PC-3 (cell line): ENCODE results near the gene FOXRED1. TPM values are rescaled to one million over a fixed set of nuclear protein-coding genes. Genes with fewer than 3 reads are reported as not detected.
A peak's percentile ranks its signal among the peaks of the same experiment; 100 is the strongest.

ENCODE experiments used
- ATAC-seq: fragments of 200-7000 bp; cut with Tn5 transposase; 2 replicates; pipeline ENCODE4 v1.9.1; 2020; ENCODE audit warnings: mild to moderate bottlenecking, moderate library complexity
- BruUV-seq: library from RNA; stranded (reverse); fragments of 400-500 nt; replicated peaks from 2 replicates; lab custom pipeline; 2021; lab: Mats Ljungman, UMichigan
- CTCF ChIA-PET: fragments of 300-600 bp; sonication (Branson Sonifier 250); formaldehyde crosslinking; loops from one replicate; lab custom pipeline; 2022; ENCODE audit warnings: antibody characterized with exemption; lab: Charles Lee
- POLR2A ChIA-PET: fragments of 300-600 bp; sonication (Branson Sonifier 250); formaldehyde crosslinking; loops from one replicate; lab custom pipeline; 2022; ENCODE audit warnings: antibody characterized with exemption; ENCODE audit not compliant: unreplicated experiment; lab: Charles Lee
- DNase-seq: peaks from one replicate; pipeline ENCODE4 v3.0.0-alpha.2; 2015
- H2AFZ ChIP-seq: fragments of 300-600 bp; sonication (generic); 2 replicates; pipeline ENCODE4 v1.6.0; 2016; ENCODE audit warnings: antibody characterized with exemption, low read length
- H3F3A ChIP-seq: fragments of 300-600 bp; sonication (generic); one replicate; pipeline ENCODE4 v1.6.0; 2017; ENCODE audit warnings: antibody characterized with exemption, low read length, control low read depth, mild to moderate bottlenecking; ENCODE audit not compliant: unreplicated experiment
- H3K27ac ChIP-seq: fragments of 300-600 bp; sonication (generic); 2 replicates; pipeline ENCODE4 v1.5.1; 2016; ENCODE audit warnings: mild to moderate bottlenecking, low read length
- H3K27me3 ChIP-seq: fragments of 300-600 bp; sonication (generic); 2 replicates; pipeline ENCODE4 v1.6.1; 2016; ENCODE audit warnings: low read length, mixed read lengths
- H3K36me3 ChIP-seq: fragments of 300-600 bp; sonication (generic); 2 replicates; pipeline ENCODE4 v1.6.1; 2016; ENCODE audit warnings: low read depth, mixed run types, low read length, mixed read lengths
- H3K4me1 ChIP-seq: fragments of 300-600 bp; sonication (generic); 2 replicates; pipeline ENCODE4 v1.5.1; 2016; ENCODE audit warnings: low read length; ENCODE audit not compliant: insufficient read depth
- H3K4me2 ChIP-seq: fragments of 300-600 bp; sonication (generic); 2 replicates; pipeline ENCODE4 v1.6.0; 2016; ENCODE audit warnings: low read length
- H3K4me3 ChIP-seq: fragments of 300-600 bp; sonication (generic); 2 replicates; pipeline ENCODE4 v1.5.1; 2016; ENCODE audit warnings: mild to moderate bottlenecking, low read length, mixed read lengths
- H3K79me2 ChIP-seq: fragments of 300-600 bp; sonication (generic); 2 replicates; pipeline ENCODE4 v1.6.1; 2017; ENCODE audit warnings: low read length, mixed read lengths
- H3K9ac ChIP-seq: fragments of 300-600 bp; sonication (generic); 2 replicates; pipeline ENCODE4 v1.6.0; 2016; ENCODE audit warnings: mild to moderate bottlenecking, low read length
- H3K9me2 ChIP-seq: fragments of 300-600 bp; sonication (generic); replicated peaks from 2 replicates; pipeline ENCODE4 v1.6.1; 2016; ENCODE audit warnings: mixed run types, low read length, mixed read lengths
- H3K9me3 ChIP-seq: fragments of 300-600 bp; sonication (generic); 2 replicates; pipeline ENCODE4 v1.6.1; 2016; ENCODE audit warnings: low read length, mixed read lengths
- H4K20me1 ChIP-seq: fragments of 300-600 bp; sonication (generic); 2 replicates; pipeline ENCODE4 v1.6.1; 2016; ENCODE audit warnings: low read length, mixed read lengths
- EZH2 ChIP-seq: fragments of 300-600 bp; sonication (generic); IDR thresholded peaks from one replicate; pipeline ENCODE4 v1.6.1; 2017; ENCODE audit warnings: antibody characterized with exemption, mild to moderate bottlenecking, low read length; ENCODE audit not compliant: unreplicated experiment
- EZH2phosphoT487 ChIP-seq: fragments of 300-600 bp; sonication (generic); IDR thresholded peaks from 2 replicates; pipeline ENCODE4 v1.6.1; 2018; ENCODE audit warnings: mild to moderate bottlenecking, antibody characterized with exemption, low read length, borderline replicate concordance
- intact Hi-C: fragments of 100-400 bp; cut with micrococcal nuclease; formaldehyde crosslinking; loops from 2 replicates; pipeline ENCODE4 v1.9.0; 2023
- total RNA-seq: library from RNA; depleted of rRNA; stranded (reverse); fragments of >200 nt; gene quantifications from 2 replicates; pipeline ENCODE4 v1.2.3, GENCODE V29; 2014
- TF ChIP-seq, protein P1 (sequence below): fragments of 300-600 bp; sonication (generic); conservative IDR thresholded peaks from 2 replicates; pipeline ENCODE4 v1.5.1; 2017; ENCODE audit warnings: antibody characterized with exemption, low read depth, mild to moderate bottlenecking, low read length

FOXRED1 gene
- total RNA-seq, 1 experiment from 2014 or later, result 55.6 TPM

- intact Hi-C loops, result loop anchor here (2.0 kb wide), 2 partner anchors 23 to 35 kb away; partner anchors contain the start of genes FAM118B, FOXRED1, RPUSD4 and SRPRA
- H3K9me2 ChIP-seq, result no peaks in the 10 kb centered on the region
- peaks cover 5% of the 10 kb centered on the region; the same call in 1 of the 2 replicates for H3K36me3 ChIP-seq
- BruUV-seq, result no TSS peak
- H3F3A ChIP-seq, result no peaks in the 10 kb centered on the region
- peaks cover 14% of the 10 kb centered on the region for H3K79me2 ChIP-seq
- no peak overlapping the region for H2AFZ ChIP-seq
- H4K20me1 ChIP-seq, result no peaks in the 10 kb centered on the region
- peak overlapping the region; percentile 86 for H3K27ac ChIP-seq
- ChIA-PET CTCF (no interaction called here), POLR2A (interaction anchor here (0.6 kb wide), 1 partner anchor 21 kb away, joined by 3 read pairs; no protein-coding TSS in a partner anchor)
- peaks cover 30% of the 10 kb centered on the region for H3K4me1 ChIP-seq
- TF ChIP-seq, protein P1, sequence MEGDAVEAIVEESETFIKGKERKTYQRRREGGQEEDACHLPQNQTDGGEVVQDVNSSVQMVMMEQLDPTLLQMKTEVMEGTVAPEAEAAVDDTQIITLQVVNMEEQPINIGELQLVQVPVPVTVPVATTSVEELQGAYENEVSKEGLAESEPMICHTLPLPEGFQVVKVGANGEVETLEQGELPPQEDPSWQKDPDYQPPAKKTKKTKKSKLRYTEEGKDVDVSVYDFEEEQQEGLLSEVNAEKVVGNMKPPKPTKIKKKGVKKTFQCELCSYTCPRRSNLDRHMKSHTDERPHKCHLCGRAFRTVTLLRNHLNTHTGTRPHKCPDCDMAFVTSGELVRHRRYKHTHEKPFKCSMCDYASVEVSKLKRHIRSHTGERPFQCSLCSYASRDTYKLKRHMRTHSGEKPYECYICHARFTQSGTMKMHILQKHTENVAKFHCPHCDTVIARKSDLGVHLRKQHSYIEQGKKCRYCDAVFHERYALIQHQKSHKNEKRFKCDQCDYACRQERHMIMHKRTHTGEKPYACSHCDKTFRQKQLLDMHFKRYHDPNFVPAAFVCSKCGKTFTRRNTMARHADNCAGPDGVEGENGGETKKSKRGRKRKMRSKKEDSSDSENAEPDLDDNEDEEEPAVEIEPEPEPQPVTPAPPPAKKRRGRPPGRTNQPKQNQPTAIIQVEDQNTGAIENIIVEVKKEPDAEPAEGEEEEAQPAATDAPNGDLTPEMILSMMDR, result no peak
- TF ChIP-seq EZH2phosphoT487 (no peak), EZH2 (no peak)
- peak overlapping the region; percentile 54 for H3K4me2 ChIP-seq
- ATAC-seq, result peak; percentile 84
- no peak overlapping the region for H3K4me3 ChIP-seq
- no peaks in the 10 kb centered on the region for H3K9me3 ChIP-seq
- peak; percentile 81 for DNase-seq
- H3K27me3 ChIP-seq, result no peaks in the 10 kb centered on the region
- peak overlapping the region; percentile 42 for H3K9ac ChIP-seq
Measured at GRCh38 chr11:126233391-126233790, 35.6 kb upstream of the FOXRED1 start.

DNA sequence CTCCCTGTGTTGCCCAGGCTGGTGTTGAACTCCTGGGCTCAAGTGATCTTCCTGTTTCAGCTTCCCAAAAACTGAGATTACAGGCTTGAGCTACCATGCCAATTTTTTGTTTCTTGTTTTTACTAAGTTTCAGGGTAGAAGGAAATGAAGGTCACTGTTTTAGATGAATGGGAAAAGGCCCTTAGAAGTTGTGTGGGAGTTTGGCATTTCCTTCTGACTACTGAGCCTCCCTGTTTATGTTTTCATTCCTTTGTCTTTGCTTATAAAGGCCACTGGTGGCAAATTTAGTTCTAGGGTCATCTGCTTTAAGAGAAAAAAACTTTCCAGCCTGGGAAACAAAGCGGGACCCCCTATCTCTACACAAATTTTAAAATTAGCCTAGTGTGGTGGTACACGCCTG lies 22.3 kb upstream of the FOXRED1 start:
- H4K20me1 ChIP-seq, result no peaks in the 10 kb centered on the region
- DNase-seq (no peak), ATAC-seq (no peak)
- no peak overlapping the region for H3K4me2 ChIP-seq
- H3K36me3 ChIP-seq, result peaks cover 30% of the 10 kb centered on the region
- intact Hi-C loops, result no loop called here
- H3F3A ChIP-seq, result no peaks in the 10 kb centered on the region
- ChIA-PET POLR2A (no interaction called here), CTCF (no interaction called here)
- no peaks in the 10 kb centered on the region for H3K27me3 ChIP-seq
- H3K79me2 ChIP-seq, result no peaks in the 10 kb centered on the region
- no peak overlapping the region for H3K4me3 ChIP-seq
- H3K9me3 ChIP-seq, result no peaks in the 10 kb centered on the region
- BruUV-seq, result no TSS peak
- no peak overlapping the region for H2AFZ ChIP-seq
- H3K9me2 ChIP-seq, result no peaks in the 10 kb centered on the region
- no peaks in the 10 kb centered on the region for H3K4me1 ChIP-seq
- no peak overlapping the region for H3K27ac ChIP-seq
- TF ChIP-seq, protein P1, result no peak
- no peak for TF ChIP-seq EZH2phosphoT487
- TF ChIP-seq EZH2, result no peak
- H3K9ac ChIP-seq, result no peak overlapping the region

DNA sequence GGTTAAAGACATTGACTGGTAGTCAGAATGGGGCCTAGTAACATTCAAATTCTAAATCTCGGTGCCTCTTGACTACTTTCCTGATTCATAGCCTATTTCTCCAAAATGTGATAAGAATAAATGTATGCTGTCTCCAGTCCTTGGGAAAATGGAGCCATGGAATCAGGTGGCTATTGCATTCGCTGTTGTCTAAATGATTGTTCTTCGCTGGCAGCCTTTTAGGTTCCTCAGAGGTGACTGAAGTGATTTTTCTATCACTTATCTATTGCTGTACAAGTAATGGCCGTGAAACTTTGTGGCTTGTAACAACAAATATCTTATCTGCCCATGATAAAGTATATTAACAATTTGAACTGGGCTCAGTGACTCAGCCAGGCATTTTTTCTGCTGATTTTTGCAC lies 15.7 kb upstream of the FOXRED1 start:
- no peak overlapping the region for H2AFZ ChIP-seq
- H3K9me3 ChIP-seq, result no peaks in the 10 kb centered on the region
- H3K4me3 ChIP-seq, result no peak overlapping the region
- H3K9me2 ChIP-seq, result no peaks in the 10 kb centered on the region
- peaks cover 1% of the 10 kb centered on the region for H3F3A ChIP-seq
- ATAC-seq (no peak), DNase-seq (no peak)
- POLR2A ChIA-PET, result no interaction called here
- H3K36me3 ChIP-seq, result peaks cover 26% of the 10 kb centered on the region
- no peak overlapping the region for H3K4me2 ChIP-seq
- CTCF ChIA-PET, result no interaction called here
- BruUV-seq, result no TSS peak
- H3K79me2 ChIP-seq, result no peaks in the 10 kb centered on the region
- no peak overlapping the region for H3K9ac ChIP-seq
- intact Hi-C loops, result no loop called here
- TF ChIP-seq EZH2, result no peak
- TF ChIP-seq EZH2phosphoT487, result no peak
- TF ChIP-seq, protein P1, result no peak
- H3K27ac ChIP-seq, result no peak overlapping the region
- no peaks in the 10 kb centered on the region for H3K4me1 ChIP-seq
- H3K27me3 ChIP-seq, result no peaks in the 10 kb centered on the region
- no peaks in the 10 kb centered on the region for H4K20me1 ChIP-seq
